GM23248 (cell line): ENCODE measurements around the gene PGLYRP3. TPM values are rescaled to one million over a fixed set of nuclear protein-coding genes. Genes with fewer than 3 reads are reported as not detected.

ENCODE experiments used
- DNase-seq: peaks from one replicate; pipeline ENCODE4 v3.0.0-alpha.2; 2015
- H2AFZ ChIP-seq: fragments of 200-600 bp; sonication (generic); 2 replicates; pipeline ENCODE4 v1.6.1; 2016; ENCODE audit warnings: antibody characterized with exemption
- H3F3A ChIP-seq: fragments of 200-600 bp; sonication (generic); 2 replicates; pipeline ENCODE4 v1.6.1; 2016; ENCODE audit warnings: mild to moderate bottlenecking, antibody characterized with exemption, mixed run types; ENCODE audit not compliant: insufficient read depth
- H3K27ac ChIP-seq: fragments of 200-600 bp; sonication (generic); 2 replicates; pipeline ENCODE4 v1.5.1; 2016; ENCODE audit warnings: mild to moderate bottlenecking
- H3K27me3 ChIP-seq: fragments of 200-600 bp; sonication (generic); replicated peaks from 2 replicates; pipeline ENCODE4 v1.6.1; 2016; ENCODE audit warnings: mild to moderate bottlenecking; ENCODE audit not compliant: insufficient read depth
- H3K36me3 ChIP-seq: fragments of 200-600 bp; sonication (generic); 2 replicates; pipeline ENCODE4 v1.6.1; 2016; ENCODE audit warnings: low read depth, mild to moderate bottlenecking
- H3K4me1 ChIP-seq: fragments of 200-600 bp; sonication (generic); 2 replicates; pipeline ENCODE4 v1.6.1; 2016; ENCODE audit warnings: mild to moderate bottlenecking; ENCODE audit not compliant: insufficient read depth
- H3K4me2 ChIP-seq: fragments of 200-600 bp; sonication (generic); one replicate; pipeline ENCODE4 v1.6.1; 2016; ENCODE audit warnings: mild to moderate bottlenecking; ENCODE audit not compliant: unreplicated experiment
- H3K4me3 ChIP-seq: fragments of 200-600 bp; sonication (generic); 2 replicates; pipeline ENCODE4 v1.5.1; 2016; ENCODE audit warnings: mild to moderate bottlenecking
- H3K79me2 ChIP-seq: fragments of 200-600 bp; sonication (generic); 2 replicates; pipeline ENCODE4 v1.6.1; 2016; ENCODE audit warnings: mild to moderate bottlenecking; ENCODE audit not compliant: insufficient read depth
- H3K9ac ChIP-seq: fragments of 200-600 bp; sonication (generic); 2 replicates; pipeline ENCODE4 v1.6.1; 2016; ENCODE audit warnings: mild to moderate bottlenecking
- H3K9me2 ChIP-seq: fragments of 200-600 bp; sonication (generic); 2 replicates; pipeline ENCODE4 v1.6.1; 2016; ENCODE audit warnings: mixed run types, mild to moderate bottlenecking, moderate library complexity; ENCODE audit not compliant: insufficient read depth
- H3K9me3 ChIP-seq: fragments of 200-600 bp; sonication (generic); one replicate; pipeline ENCODE4 v1.6.1; 2017; ENCODE audit warnings: low read depth
- H4K20me1 ChIP-seq: fragments of 200-600 bp; sonication (generic); 2 replicates; pipeline ENCODE4 v1.6.0; 2016; ENCODE audit not compliant: insufficient read depth
- EZH2 ChIP-seq: fragments of 200-600 bp; sonication (generic); IDR thresholded peaks from 2 replicates; pipeline ENCODE4 v1.6.1; 2018; ENCODE audit warnings: antibody characterized with exemption, mild to moderate bottlenecking; ENCODE audit not compliant: insufficient read depth, poor library complexity, severe bottlenecking
- EZH2phosphoT487 ChIP-seq: fragments of 200-600 bp; sonication (generic); IDR thresholded peaks from 2 replicates; pipeline ENCODE4 v1.6.1; 2018; ENCODE audit warnings: antibody characterized with exemption, moderate library complexity, mild to moderate bottlenecking, low read depth; ENCODE audit not compliant: insufficient read depth
- WGBS, 2 experiments: methylation state at CpG; one replicate each; pipeline ENCODE4 v1.1.6; 2015 to 2017; ENCODE audit warnings: low lambda C conversion rate in 2 of 2, low coverage in 1 of 2; ENCODE audit errors: missing lambda C conversion rate in 2 of 2; 5-methylcytosine and 5-hydroxymethylcytosine counted together
- in situ Hi-C: fragments of 300-500 bp; cut with MboI; formaldehyde crosslinking; loops from 2 replicates; pipeline ENCODE4 v1.15.0; 2020
- polyA plus RNA-seq: library from polyadenylated mRNA; unstranded; fragments of >200 nt; fragmentation: Nextera tagmentation; extraction: Ambion mirVana; gene quantifications from 2 replicates; pipeline ENCODE4 v1.2.1, GENCODE V29; 2016
- total RNA-seq: library from RNA; depleted of rRNA; stranded (reverse); fragments of >200 nt; shearing (Covaris generic); gene quantifications from 2 replicates; pipeline ENCODE4 v1.2.3, GENCODE V29; 2014

The PGLYRP3 gene
- total and polyA plus RNA-seq, 2 experiments from 2014 or later: not detected

GRCh38 chr1:153343040-153343681 lies 30.4 kb upstream of the PGLYRP3 start:
- in situ Hi-C loops: no loop called here
- DNase-seq: no peak
- WGBS, 2 experiments: 18 to 22% methylated on average over 5 of the region's 5 CpGs

GRCh38 chr1:153342178-153342577 lies 29.4 kb upstream of the PGLYRP3 start:
- Histone ChIP-seq H3F3A (no peaks in the 10 kb centered on the region), H2AFZ (no peak overlapping the region), H3K9ac (no peak overlapping the region), H3K4me2 (no peak overlapping the region), H3K79me2 (no peaks in the 10 kb centered on the region), H4K20me1 (no peaks in the 10 kb centered on the region), H3K36me3 (no peaks in the 10 kb centered on the region), H3K9me2 (no peaks in the 10 kb centered on the region), H3K4me3 (no peak overlapping the region), H3K27ac (no peak overlapping the region), H3K9me3 (no peaks in the 10 kb centered on the region), H3K27me3 (peaks cover 16% of the 10 kb centered on the region), H3K4me1 (no peaks in the 10 kb centered on the region)
- no peak for DNase-seq
- in situ Hi-C loops: no loop called here
- TF ChIP-seq EZH2phosphoT487 (no peak), EZH2 (no peak)
- WGBS, 2 experiments: 45 to 57% methylated on average over 3 of the region's 3 CpGs

More at GRCh38 chr1:153343040-153343681, 30.4 kb upstream of the PGLYRP3 start:
- Histone ChIP-seq H3K27ac (no peak overlapping the region), H3K4me2 (no peak overlapping the region), H3F3A (no peaks in the 10 kb centered on the region), H3K36me3 (no peaks in the 10 kb centered on the region), H3K9ac (no peak overlapping the region), H3K4me1 (no peaks in the 10 kb centered on the region), H3K4me3 (no peak overlapping the region), H4K20me1 (no peaks in the 10 kb centered on the region), H3K79me2 (no peaks in the 10 kb centered on the region), H2AFZ (no peak overlapping the region), H3K9me2 (no peaks in the 10 kb centered on the region), H3K9me3 (no peaks in the 10 kb centered on the region), H3K27me3 (peaks cover 16% of the 10 kb centered on the region)
- TF ChIP-seq EZH2phosphoT487 (no peak), EZH2 (no peak)

- no peak for TF ChIP-seq EZH2phosphoT487
- TF ChIP-seq EZH2: no peak
- Histone ChIP-seq H3K36me3 (no peaks in the 10 kb centered on the region), H3K9me3 (no peaks in the 10 kb centered on the region), H4K20me1 (no peaks in the 10 kb centered on the region), H3K4me1 (no peaks in the 10 kb centered on the region), H3K27me3 (peaks cover 16% of the 10 kb centered on the region), H3K79me2 (no peaks in the 10 kb centered on the region), H2AFZ (no peak overlapping the region), H3K4me2 (no peak overlapping the region), H3K4me3 (no peak overlapping the region), H3K9me2 (no peaks in the 10 kb centered on the region), H3K9ac (no peak overlapping the region), H3F3A (no peaks in the 10 kb centered on the region), H3K27ac (no peak overlapping the region)
- in situ Hi-C loops: no loop called here
- WGBS, 2 experiments: 55 to 61% methylated on average over 4 of the region's 4 CpGs
- DNase-seq: no peak
Measured at GRCh38 chr1:153341431-153341934, 28.7 kb upstream of the PGLYRP3 start.

- 62 to 67% methylated on average over 10 of the region's 10 CpGs for WGBS, 2 experiments
- Histone ChIP-seq H4K20me1 (no peaks in the 10 kb centered on the region), H3K27ac (no peak overlapping the region), H3K9ac (no peak overlapping the region), H3F3A (no peaks in the 10 kb centered on the region), H3K27me3 (peaks cover 8% of the 10 kb centered on the region), H3K36me3 (no peaks in the 10 kb centered on the region), H3K4me2 (no peak overlapping the region), H3K9me3 (no peaks in the 10 kb centered on the region), H3K79me2 (no peaks in the 10 kb centered on the region), H3K4me1 (no peaks in the 10 kb centered on the region), H3K4me3 (no peak overlapping the region), H3K9me2 (no peaks in the 10 kb centered on the region), H2AFZ (no peak overlapping the region)
- TF ChIP-seq EZH2phosphoT487: no peak
- TF ChIP-seq EZH2: no peak
- in situ Hi-C loops: no loop called here
- no peak for DNase-seq
Measured at GRCh38 chr1:153340356-153340755, 27.6 kb upstream of the PGLYRP3 start.
